Measurements from ENCODE around the gene RNF208.

DNA sequence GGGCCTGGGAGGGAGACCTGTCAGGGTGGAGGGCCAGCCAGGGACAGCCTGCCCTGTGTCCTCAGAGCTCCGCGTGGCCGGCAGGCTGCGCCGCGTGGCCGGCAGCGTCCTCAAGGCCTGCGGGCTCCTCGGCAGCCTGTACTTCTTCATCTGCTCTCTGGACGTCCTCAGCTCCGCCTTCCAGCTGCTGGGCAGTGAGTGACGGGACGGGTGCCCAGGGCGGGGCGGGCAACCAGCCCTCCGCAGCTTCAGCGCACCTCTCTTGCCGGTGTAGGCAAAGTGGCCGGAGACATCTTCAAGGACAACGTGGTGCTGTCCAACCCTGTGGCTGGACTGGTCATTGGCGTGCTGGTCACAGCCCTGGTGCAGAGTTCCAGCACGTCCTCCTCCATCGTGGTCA, 10.5 kb upstream of the RNF208 start:
- TF ChIP-seq, protein P1, sequence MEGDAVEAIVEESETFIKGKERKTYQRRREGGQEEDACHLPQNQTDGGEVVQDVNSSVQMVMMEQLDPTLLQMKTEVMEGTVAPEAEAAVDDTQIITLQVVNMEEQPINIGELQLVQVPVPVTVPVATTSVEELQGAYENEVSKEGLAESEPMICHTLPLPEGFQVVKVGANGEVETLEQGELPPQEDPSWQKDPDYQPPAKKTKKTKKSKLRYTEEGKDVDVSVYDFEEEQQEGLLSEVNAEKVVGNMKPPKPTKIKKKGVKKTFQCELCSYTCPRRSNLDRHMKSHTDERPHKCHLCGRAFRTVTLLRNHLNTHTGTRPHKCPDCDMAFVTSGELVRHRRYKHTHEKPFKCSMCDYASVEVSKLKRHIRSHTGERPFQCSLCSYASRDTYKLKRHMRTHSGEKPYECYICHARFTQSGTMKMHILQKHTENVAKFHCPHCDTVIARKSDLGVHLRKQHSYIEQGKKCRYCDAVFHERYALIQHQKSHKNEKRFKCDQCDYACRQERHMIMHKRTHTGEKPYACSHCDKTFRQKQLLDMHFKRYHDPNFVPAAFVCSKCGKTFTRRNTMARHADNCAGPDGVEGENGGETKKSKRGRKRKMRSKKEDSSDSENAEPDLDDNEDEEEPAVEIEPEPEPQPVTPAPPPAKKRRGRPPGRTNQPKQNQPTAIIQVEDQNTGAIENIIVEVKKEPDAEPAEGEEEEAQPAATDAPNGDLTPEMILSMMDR (optimal IDR thresholded peaks at IDR 0.05 in 1 of 3, IDR thresholded peaks at IDR 0.05 in 1 of 3, conservative IDR thresholded peaks at IDR 0.05 in 1 of 3; ENCODE audit: extremely low read depth in 1 of 3, insufficient read depth in 2 of 3, low read length in 3 of 3), result no peak
- peak; percentile 8 for TF ChIP-seq EZH2 (IDR thresholded peaks at IDR 0.05; ENCODE audit: low read length)
